Hepatocyte (in vitro differentiated cells): ENCODE measurements around the gene ALKBH4.

Experiments used
- EZH2 ChIP-seq: fragments of 200-600 bp; sonication (generic); IDR thresholded peaks from 2 replicates; pipeline ENCODE4 v1.6.1; 2016; ENCODE audit warnings: antibody characterized with exemption, mild to moderate bottlenecking, borderline replicate concordance
- TF ChIP-seq, protein P1 (sequence below): fragments of 200-600 bp; sonication (generic); IDR thresholded peaks from 2 replicates; pipeline ENCODE4 v1.5.1; 2016; ENCODE audit warnings: antibody characterized with exemption, mild to moderate bottlenecking; ENCODE audit not compliant: poor library complexity

DNA sequence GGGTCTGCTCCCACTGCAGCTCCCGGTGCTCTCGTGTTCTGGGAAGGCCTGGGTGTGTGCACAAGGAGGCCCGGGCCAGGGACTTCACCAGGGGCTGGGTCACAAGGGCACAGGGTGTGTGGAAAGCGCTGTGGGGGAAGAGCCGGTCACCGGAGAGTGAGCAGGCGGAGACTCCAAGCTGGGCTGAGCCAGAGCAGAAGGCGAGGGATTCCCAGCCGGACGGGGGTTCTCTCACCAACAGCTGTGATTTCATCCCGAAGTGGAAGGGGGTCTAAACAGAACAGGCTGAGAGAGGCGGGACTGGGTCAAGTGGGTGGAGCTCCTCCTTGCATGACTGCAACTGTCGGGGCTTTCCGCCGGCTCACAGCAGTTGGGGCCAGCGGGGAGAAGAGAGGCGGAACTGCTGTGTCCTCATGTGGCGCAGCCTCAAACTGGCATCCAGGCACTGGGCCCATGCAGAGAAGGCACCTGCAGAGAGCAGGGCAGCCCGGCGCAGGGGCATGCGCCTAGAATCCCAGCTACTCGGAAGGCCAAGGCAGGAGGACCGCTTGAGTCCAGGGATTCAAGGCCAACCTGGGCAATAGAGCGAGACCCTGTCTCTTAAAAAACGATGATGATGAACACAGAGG lies 38.9 kb downstream of the ALKBH4 start:
- TF ChIP-seq, protein P1, sequence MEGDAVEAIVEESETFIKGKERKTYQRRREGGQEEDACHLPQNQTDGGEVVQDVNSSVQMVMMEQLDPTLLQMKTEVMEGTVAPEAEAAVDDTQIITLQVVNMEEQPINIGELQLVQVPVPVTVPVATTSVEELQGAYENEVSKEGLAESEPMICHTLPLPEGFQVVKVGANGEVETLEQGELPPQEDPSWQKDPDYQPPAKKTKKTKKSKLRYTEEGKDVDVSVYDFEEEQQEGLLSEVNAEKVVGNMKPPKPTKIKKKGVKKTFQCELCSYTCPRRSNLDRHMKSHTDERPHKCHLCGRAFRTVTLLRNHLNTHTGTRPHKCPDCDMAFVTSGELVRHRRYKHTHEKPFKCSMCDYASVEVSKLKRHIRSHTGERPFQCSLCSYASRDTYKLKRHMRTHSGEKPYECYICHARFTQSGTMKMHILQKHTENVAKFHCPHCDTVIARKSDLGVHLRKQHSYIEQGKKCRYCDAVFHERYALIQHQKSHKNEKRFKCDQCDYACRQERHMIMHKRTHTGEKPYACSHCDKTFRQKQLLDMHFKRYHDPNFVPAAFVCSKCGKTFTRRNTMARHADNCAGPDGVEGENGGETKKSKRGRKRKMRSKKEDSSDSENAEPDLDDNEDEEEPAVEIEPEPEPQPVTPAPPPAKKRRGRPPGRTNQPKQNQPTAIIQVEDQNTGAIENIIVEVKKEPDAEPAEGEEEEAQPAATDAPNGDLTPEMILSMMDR = no peak
- no peak for TF ChIP-seq EZH2
